Anterior cingulate cortex (tissue), 58 donors: ENCODE measurements around the gene TAF15.
A peak's percentile ranks its signal among the peaks of the same experiment; 100 is the strongest.

Experiments used
- DNase-seq, 58 donors: peaks; one replicate each; lab custom pipeline; 2025; lab: John Stamatoyannopoulos, UW

Gene TAF15

DNA sequence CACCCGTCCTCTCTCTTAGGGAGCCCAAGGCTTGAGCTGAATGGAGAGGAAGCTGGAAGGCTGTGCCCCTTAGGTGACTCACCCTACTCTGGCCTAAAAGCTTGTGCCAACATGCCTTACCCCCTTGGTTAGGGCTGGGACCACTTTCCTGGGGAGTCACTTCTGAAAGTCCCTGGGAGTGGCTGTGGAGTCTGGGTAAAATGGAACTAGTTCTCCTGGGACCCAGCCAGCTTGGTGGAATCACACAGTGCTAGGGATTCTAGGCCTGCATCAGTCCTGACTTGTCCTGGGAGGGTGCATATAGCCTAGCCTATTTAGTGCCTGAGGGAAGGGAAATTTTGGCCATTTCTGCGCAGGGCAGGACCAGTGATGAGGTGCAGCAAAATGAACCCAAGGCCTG lies 24.4 kb upstream of the TAF15 start:
- no peak for DNase-seq

DNA sequence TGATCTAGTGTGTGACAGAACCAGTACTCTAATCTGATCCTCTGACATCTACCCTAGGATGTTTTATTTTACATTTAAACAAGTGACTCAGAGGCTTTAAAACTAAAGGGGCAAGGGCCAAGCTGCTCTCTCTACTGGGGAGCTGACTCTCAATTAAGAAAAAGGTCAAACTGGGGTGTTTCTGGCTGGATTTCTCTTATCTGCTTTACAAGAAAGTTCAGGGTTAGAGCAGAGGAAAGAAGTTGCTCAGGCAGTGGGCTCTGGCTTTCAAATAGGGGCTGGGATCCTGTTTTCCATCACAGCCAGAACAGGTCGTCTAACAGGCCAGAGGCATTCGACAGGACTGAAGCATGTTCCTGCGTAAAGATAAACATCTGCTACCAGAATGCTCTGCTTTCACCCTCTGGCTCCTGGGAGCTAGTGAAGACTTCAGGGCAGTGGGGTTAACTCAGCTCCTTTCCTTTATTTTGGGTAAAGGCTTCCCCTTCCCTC lies 22.3 kb upstream of the TAF15 start:
- DNase-seq, result no peak

- DNase-seq, result peak in 3 of 58 donors; percentile 31 to 46 (median 36)
Observed at GRCh38 chr17:35788477-35789368, 20.6 kb upstream of the TAF15 start.

DNA sequence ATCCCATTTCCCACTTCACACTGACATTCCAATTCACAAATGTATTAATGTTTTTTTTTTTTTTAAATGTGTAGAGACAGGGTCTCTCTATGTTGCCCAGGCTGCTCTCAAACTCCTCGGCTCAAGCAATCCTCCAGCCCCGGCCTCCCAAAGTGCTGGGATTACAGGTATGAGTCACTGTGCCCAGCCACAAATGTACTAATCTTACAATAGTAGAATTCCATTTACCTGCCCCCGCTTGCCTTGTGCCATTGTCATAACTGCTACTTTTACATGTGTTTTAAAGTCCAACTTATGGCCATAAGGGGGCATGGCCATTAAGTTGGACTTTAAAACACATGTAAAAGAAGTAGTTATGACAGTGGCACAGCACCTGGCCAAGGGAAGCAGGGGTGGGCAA lies 18.4 kb upstream of the TAF15 start:
- DNase-seq, result no peak

DNA sequence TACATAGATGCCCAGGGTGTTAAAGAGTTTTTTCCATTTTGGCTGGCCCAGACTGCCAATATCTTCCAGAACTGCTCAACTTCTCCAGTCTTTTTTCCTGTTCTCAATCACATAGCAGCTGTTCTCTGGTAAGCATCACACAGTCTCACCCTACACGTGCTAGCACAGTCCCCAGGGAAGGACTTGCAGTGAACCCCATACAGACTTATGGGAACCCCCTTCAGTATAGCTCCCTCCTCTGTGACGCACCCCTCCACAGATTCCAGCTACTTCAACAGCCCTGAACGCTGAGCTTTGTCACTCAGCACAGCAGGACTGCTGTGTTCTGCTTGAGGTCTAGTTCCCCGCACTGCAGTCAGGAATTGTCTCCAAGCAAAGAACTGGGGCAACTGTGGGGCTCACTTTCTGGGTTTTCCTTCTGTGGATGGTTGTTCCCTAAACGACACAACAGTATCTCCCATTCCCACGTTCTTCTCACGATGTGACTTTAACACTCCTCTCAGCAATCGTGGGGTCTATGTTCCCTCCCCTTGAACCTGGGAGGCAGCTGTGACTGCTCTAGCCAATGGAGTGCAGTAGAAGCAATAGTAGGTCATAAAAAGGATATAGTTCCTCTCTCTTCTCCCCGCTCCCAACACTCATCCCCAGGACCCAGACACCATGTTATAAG lies 17.5 kb upstream of the TAF15 start:
- DNase-seq, result no peak

DNA sequence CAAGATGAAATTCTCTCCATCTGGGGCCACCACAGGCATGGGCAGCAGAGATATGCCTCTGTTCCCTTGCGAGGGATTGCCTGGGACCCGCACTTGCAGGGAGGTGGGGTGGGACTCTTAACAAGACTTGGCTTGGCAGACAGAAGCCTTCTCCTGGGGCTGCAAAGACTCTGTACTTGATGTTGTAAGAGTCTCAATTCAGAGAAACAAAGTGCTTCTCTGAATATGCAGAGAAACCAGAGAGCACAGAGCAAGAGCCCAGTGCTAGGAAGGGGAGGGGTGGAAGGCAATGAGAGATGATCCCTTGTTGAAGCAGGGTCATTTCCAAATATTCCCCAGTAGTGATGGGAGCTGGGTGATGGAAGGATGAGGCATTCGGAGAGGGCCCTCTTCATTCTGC lies 16.0 kb upstream of the TAF15 start:
- peak in 9 of 58 donors; percentile 8 to 57 (median 29) for DNase-seq

DNA sequence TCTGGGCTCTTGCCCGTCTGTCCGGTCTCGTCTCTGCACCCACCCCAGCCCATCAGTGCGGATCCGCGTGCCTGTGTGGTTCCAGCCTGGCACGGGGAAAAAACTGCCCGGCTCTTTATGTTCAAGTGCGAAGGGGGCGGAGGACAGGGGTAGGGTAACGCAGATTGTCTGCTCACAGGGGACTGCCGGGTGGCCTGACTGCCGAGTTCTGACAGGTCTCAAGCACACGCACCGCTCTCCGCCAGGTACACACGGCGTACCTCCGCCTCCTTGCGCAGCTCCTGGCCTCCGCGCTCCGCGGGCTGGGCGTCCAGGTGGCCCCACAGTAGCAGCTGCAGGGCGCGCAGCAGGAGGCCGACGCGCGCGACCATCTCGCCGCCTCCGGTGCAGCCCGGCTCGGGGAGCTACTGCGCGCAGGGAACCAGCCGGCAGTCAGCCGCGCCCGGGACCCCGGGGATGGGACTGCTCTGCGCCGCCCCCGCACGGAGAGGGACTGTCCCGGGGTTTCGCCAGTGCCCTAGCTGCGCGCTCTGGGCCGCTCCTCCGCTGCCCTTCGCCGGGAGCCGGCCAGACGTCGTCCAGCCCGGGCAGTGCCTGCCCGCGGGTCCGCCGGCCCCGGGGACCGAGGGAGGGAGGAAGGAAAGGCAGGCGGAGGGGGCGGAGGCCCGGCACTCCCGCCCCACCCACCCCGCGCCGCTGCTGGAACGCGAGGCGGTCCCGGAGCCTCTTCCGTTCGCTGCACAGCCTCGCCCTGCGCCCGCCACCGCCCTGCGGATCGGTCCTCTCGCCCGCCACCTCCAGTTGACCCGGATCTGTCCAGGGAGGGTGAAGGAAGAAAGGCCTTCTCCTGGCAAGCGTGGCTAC lies 14.0 kb upstream of the TAF15 start, which contains the start of gene MMP28:
Gene MMP28, minus strand, starts transcription at position 635 of the 864 bp plus-strand sequence. Its CDS starts 264 bp downstream, at position 371.
- peak in 3 of 58 donors; percentile 16 to 28 (median 26) for DNase-seq

- no peak for DNase-seq
Observed at GRCh38 chr17:35795871-35796265, 13.4 kb upstream of the TAF15 start.

- no peak for DNase-seq
Observed at GRCh38 chr17:35796942-35797341, 12.3 kb upstream of the TAF15 start.

DNA sequence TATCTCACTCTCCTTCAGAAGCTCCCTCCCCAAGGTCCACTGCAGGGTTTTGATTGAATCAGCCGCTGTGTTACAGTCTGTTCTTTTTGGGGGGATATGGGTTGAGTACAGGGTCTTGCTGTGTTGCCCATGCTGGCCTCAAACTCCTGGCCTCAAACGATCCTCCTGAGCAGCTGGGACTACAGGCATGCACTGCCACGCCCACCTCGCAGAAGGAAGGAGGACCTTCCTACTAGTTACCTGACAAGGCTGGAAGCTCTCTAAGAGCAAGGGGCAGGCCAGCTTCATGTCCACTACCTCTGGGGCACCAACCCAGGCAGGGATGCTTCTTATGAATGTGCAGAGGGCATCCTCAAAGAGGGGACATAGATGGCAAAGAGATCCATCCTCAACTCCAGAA lies 11.9 kb upstream of the TAF15 start:
- no peak for DNase-seq

GRCh38 chr17:35797918-35798317 lies 11.4 kb upstream of the TAF15 start:
- no peak for DNase-seq

DNA sequence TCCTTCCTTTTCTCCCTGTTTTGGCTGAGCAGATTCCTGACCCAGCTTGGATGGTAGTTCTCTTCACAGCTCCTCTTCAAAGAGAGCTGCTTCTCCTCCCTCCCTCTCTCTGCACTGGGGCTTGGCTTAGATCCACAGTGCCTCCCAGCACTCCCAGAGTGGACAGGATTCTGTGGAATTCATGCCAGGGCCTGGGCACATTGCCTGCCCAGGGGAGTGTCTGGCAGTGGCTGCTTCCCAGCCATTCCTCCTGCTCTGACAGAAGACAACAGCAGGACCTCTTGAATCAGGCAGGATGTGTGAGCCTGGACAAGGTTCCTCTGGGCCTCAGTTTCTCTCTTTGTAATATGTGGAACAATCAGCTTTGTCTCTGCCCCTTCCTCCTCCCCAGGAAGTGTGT lies 9.3 kb upstream of the TAF15 start:
- peak in 49 of 58 donors; percentile 17 to 86 (median 58) for DNase-seq

DNA sequence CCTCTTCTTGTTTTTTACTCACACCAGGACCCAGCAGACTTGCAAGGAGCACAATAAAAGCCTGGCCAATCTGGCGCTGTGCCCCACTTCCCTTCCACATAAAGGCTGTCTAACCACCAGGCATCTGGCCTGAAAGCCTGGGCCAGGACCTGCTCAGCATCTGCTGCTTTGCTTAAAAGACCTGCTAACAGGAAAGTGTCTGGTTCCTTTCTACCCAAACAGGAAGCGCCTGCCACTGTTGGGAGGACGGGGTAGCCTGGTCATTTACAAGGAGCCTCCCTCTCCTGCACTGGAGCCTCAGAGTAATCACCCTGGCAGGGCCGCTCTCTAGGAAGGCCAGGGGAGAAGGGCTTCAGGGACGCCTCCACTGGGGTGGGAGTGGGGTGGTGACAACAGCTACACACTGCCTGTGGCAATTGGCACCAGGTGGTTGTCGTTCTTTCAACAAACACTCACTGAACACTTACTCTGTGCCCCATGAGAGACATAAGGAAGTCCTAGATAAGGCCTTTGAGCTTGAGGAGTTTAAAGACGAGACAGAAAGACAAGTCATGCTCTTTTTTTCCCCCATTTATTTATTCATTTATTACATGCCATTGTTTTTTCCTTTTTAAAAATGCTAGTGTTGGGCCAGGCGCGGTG lies 7.6 kb upstream of the TAF15 start:
- DNase-seq, result peak in 45 of 58 donors; percentile 12 to 84 (median 52)

- DNase-seq, result peak in 20 of 58 donors; percentile 12 to 84 (median 32)
Observed at GRCh38 chr17:35804658-35805192, 4.6 kb upstream of the TAF15 start.

- no peak for DNase-seq
Observed at GRCh38 chr17:35807371-35808144, 1.7 kb upstream of the TAF15 start.

DNA sequence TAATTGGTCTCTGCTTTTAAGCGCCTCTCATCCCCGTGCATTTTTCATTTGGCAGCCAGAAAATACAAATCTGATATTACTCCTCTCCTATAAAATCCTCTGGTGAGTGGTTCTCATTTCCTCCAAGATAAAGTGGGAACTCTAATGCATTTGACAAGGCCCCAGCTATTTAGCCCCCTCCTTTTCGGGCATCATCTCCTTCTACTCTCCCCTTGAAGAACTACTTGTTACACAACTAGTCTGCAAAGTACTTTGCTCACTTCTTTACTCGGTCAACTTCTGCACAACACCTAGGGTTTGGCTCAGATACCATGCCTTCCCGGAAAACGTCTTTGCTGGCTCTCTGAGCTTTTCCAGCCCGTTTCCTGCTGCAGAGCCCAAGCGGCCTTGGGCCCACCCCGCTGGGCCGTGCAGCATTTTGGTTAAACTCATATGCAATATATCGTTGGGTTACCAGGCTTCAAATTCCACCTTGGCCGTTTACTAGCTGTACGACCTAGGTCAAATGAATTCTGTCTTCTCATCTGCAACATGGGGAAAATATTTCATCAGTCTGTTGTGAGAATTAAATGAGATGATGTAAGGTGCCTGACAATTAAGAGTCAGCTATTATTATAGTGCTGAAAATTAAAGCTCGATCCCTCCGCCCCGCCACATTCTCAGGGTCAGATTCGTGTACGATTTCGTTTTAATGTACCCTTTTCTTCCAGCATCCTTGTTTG lies 883 bp upstream of the TAF15 start:
- DNase-seq, result no peak

- peak in 1 of 58 donors; percentile 62 for DNase-seq
Observed at GRCh38 chr17:35809855-35810461, 674 bp downstream of the TAF15 start.

DNA sequence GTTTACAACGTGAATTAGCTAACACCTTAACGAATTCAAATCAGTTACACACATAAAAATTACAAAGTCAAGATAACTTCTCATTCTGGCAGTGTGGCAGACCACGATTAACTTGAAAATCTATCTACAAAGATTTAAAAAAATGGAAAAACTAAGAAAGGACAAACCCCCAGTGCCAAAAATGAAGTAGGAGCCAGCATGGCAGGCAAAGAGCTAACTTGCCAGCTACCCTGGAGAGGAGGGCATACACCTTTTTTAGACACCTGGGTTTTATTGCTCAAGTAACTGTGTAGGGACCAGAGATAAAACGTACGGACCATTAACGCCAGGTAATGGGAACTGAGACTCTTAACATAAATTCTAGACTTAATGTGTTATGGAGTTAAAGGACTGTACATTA lies 2.5 kb downstream of the TAF15 start:
- no peak for DNase-seq
